SK-N-SH treated with all-trans-retinoic acid at 6 μM for 48 hours (cell line): ENCODE data around the gene BCDIN3D.

ENCODE experiments used
- ATAC-seq: fragments of 200-7000 bp; cut with Tn5 transposase; 3 replicates; pipeline ENCODE4 v1.9.1; 2020; ENCODE audit warnings: mild to moderate bottlenecking, moderate library complexity
- ARNTL ChIP-seq: fragments of 450-650 bp; formaldehyde crosslinking; IDR thresholded peaks from 2 replicates; pipeline ENCODE4 v1.5.0; 2020; ENCODE audit warnings: low read depth, mild to moderate bottlenecking, moderate library complexity, borderline replicate concordance
- BACH2 ChIP-seq: fragments of 250-450 bp; sonication (Bioruptor Pico); IDR thresholded peaks from 2 replicates; pipeline ENCODE4 v1.9.0; 2021; ENCODE audit warnings: mild to moderate bottlenecking, borderline replicate concordance
- CREB5 ChIP-seq: fragments of 250-450 bp; sonication (Bioruptor Pico); IDR thresholded peaks from 2 replicates; pipeline ENCODE4 v1.5.1; 2020; ENCODE audit warnings: low read depth, mild to moderate bottlenecking, moderate library complexity
- CSDC2 ChIP-seq: fragments of 250-450 bp; sonication (Bioruptor Pico); IDR thresholded peaks from 2 replicates; pipeline ENCODE4 v1.5.0; 2020; ENCODE audit warnings: mild to moderate bottlenecking, moderate library complexity
- GLIS3 ChIP-seq: fragments of 250-450 bp; sonication (Bioruptor Pico); IDR thresholded peaks from 2 replicates; pipeline ENCODE4 v1.5.0; 2020; ENCODE audit warnings: mild to moderate bottlenecking, moderate library complexity
- ISL1 ChIP-seq: fragments of 250-450 bp; sonication (Bioruptor Pico); IDR thresholded peaks from 2 replicates; pipeline ENCODE4 v2.1.2; 2022; ENCODE audit warnings: mild to moderate bottlenecking, moderate library complexity
- OSR1 ChIP-seq: fragments of 250-450 bp; sonication (Bioruptor Pico); IDR thresholded peaks from 2 replicates; pipeline ENCODE4 v1.8.0; 2022; ENCODE audit warnings: moderate library complexity, mild to moderate bottlenecking, inconsistent platforms
- PPARA ChIP-seq: fragments of 250-450 bp; sonication (Bioruptor Pico); IDR thresholded peaks from 2 replicates; pipeline ENCODE4 v1.5.0; 2020; ENCODE audit warnings: mild to moderate bottlenecking, borderline replicate concordance
- RARB ChIP-seq: fragments of 250-450 bp; sonication (Bioruptor Pico); IDR thresholded peaks from 2 replicates; pipeline ENCODE4 v1.8.0; 2021; ENCODE audit warnings: mild to moderate bottlenecking, moderate library complexity
- SNAI2 ChIP-seq: fragments of 250-450 bp; sonication (Bioruptor Pico); IDR thresholded peaks from 2 replicates; pipeline ENCODE4 v1.5.0; 2020; ENCODE audit warnings: mild to moderate bottlenecking, moderate library complexity
- TCF4 ChIP-seq: fragments of 250-450 bp; sonication (Bioruptor Pico); IDR thresholded peaks from 2 replicates; pipeline ENCODE4 v1.8.0; 2021; ENCODE audit warnings: mild to moderate bottlenecking, moderate library complexity, borderline replicate concordance
- TOX ChIP-seq: fragments of 250-450 bp; sonication (Bioruptor Pico); IDR thresholded peaks from 2 replicates; pipeline ENCODE4 v1.8.0; 2021; ENCODE audit warnings: mild to moderate bottlenecking, moderate library complexity, borderline replicate concordance
- TSHZ2 ChIP-seq: fragments of 250-450 bp; sonication (Bioruptor Pico); IDR thresholded peaks from 2 replicates; pipeline ENCODE4 v1.5.0; 2020; ENCODE audit warnings: mild to moderate bottlenecking, moderate library complexity
- ZC3H10 ChIP-seq: fragments of 250-450 bp; sonication (Bioruptor Pico); IDR thresholded peaks from 2 replicates; pipeline ENCODE4 v1.5.1; 2021; ENCODE audit warnings: mild to moderate bottlenecking, moderate library complexity
- ZFP30 ChIP-seq: fragments of 450-650 bp; formaldehyde crosslinking; IDR thresholded peaks from 2 replicates; pipeline ENCODE4 v1.5.0; 2022; ENCODE audit warnings: mild to moderate bottlenecking, moderate library complexity
- ZNF565 ChIP-seq: fragments of 450-650 bp; formaldehyde crosslinking; conservative IDR thresholded peaks from 2 replicates; pipeline ENCODE4 v1.5.0; 2020; ENCODE audit warnings: low read depth, mild to moderate bottlenecking, moderate library complexity
- ZNF70 ChIP-seq: fragments of 450-650 bp; formaldehyde crosslinking; IDR thresholded peaks from 2 replicates; pipeline ENCODE4 v1.5.0; 2020; ENCODE audit warnings: mild to moderate bottlenecking, moderate library complexity
- ZNF8 ChIP-seq: fragments of 450-650 bp; formaldehyde crosslinking; IDR thresholded peaks from 2 replicates; pipeline ENCODE4 v1.5.0; 2020; ENCODE audit warnings: mild to moderate bottlenecking, moderate library complexity
- TF ChIP-seq, protein P1 (sequence below): fragments of 250-450 bp; sonication (Bioruptor Pico); IDR thresholded peaks from 2 replicates; pipeline ENCODE4 v1.5.1; 2021; ENCODE audit warnings: mild to moderate bottlenecking, moderate library complexity
- TF ChIP-seq, protein P2 (sequence below): fragments of 250-450 bp; sonication (Bioruptor Pico); IDR thresholded peaks from 2 replicates; pipeline ENCODE4 v1.8.0; 2020; ENCODE audit warnings: mild to moderate bottlenecking, moderate library complexity, borderline replicate concordance
- TF ChIP-seq, protein P3 (sequence below): fragments of 250-450 bp; sonication (Bioruptor Pico); IDR thresholded peaks from 2 replicates; pipeline ENCODE4 v1.8.0; 2021; ENCODE audit warnings: low read depth, mild to moderate bottlenecking, moderate library complexity, borderline replicate concordance

The BCDIN3D gene

GRCh38 chr12:49874142-49874897 is 31.4 kb upstream of the BCDIN3D start:
- TF ChIP-seq TCF4 = no peak
- TF ChIP-seq, protein P1, sequence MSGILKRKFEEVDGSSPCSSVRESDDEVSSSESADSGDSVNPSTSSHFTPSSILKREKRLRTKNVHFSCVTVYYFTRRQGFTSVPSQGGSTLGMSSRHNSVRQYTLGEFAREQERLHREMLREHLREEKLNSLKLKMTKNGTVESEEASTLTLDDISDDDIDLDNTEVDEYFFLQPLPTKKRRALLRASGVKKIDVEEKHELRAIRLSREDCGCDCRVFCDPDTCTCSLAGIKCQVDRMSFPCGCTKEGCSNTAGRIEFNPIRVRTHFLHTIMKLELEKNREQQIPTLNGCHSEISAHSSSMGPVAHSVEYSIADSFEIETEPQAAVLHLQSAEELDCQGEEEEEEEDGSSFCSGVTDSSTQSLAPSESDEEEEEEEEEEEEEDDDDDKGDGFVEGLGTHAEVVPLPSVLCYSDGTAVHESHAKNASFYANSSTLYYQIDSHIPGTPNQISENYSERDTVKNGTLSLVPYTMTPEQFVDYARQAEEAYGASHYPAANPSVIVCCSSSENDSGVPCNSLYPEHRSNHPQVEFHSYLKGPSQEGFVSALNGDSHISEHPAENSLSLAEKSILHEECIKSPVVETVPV (CRISPR knock-in tag) = no peak
- TF ChIP-seq ARNTL (CRISPR knock-in tag) = no peak
- TF ChIP-seq OSR1 (CRISPR knock-in tag) = no peak
- no peak for TF ChIP-seq PPARA
- TF ChIP-seq ZC3H10 (CRISPR knock-in tag) = no peak
- TF ChIP-seq, protein P2, sequence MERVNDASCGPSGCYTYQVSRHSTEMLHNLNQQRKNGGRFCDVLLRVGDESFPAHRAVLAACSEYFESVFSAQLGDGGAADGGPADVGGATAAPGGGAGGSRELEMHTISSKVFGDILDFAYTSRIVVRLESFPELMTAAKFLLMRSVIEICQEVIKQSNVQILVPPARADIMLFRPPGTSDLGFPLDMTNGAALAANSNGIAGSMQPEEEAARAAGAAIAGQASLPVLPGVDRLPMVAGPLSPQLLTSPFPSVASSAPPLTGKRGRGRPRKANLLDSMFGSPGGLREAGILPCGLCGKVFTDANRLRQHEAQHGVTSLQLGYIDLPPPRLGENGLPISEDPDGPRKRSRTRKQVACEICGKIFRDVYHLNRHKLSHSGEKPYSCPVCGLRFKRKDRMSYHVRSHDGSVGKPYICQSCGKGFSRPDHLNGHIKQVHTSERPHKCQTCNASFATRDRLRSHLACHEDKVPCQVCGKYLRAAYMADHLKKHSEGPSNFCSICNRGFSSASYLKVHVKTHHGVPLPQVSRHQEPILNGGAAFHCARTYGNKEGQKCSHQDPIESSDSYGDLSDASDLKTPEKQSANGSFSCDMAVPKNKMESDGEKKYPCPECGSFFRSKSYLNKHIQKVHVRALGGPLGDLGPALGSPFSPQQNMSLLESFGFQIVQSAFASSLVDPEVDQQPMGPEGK = no peak
- TF ChIP-seq GLIS3 (CRISPR knock-in tag) = no peak
- TF ChIP-seq ZNF70 (CRISPR knock-in tag) = no peak
- no peak for TF ChIP-seq BACH2 (CRISPR knock-in tag)
- no peak for TF ChIP-seq CSDC2 (CRISPR knock-in tag)
- no peak for TF ChIP-seq ZNF565
- no peak for TF ChIP-seq SNAI2 (CRISPR knock-in tag)
- no peak for TF ChIP-seq CREB5 (CRISPR knock-in tag)
- TF ChIP-seq ZFP30 = no peak
- TF ChIP-seq RARB (CRISPR knock-in tag) = no peak
- TF ChIP-seq, protein P3, sequence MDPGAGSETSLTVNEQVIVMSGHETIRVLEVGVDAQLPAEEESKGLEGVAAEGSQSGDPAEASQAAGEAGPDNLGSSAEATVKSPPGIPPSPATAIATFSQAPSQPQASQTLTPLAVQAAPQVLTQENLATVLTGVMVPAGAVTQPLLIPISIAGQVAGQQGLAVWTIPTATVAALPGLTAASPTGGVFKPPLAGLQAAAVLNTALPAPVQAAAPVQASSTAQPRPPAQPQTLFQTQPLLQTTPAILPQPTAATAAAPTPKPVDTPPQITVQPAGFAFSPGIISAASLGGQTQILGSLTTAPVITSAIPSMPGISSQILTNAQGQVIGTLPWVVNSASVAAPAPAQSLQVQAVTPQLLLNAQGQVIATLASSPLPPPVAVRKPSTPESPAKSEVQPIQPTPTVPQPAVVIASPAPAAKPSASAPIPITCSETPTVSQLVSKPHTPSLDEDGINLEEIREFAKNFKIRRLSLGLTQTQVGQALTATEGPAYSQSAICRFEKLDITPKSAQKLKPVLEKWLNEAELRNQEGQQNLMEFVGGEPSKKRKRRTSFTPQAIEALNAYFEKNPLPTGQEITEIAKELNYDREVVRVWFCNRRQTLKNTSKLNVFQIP (CRISPR knock-in tag) = no peak
- no peak for TF ChIP-seq ISL1
- TF ChIP-seq TSHZ2 (CRISPR knock-in tag) = no peak
- no peak for TF ChIP-seq ZNF8 (CRISPR knock-in tag)
- no peak for ATAC-seq

DNA sequence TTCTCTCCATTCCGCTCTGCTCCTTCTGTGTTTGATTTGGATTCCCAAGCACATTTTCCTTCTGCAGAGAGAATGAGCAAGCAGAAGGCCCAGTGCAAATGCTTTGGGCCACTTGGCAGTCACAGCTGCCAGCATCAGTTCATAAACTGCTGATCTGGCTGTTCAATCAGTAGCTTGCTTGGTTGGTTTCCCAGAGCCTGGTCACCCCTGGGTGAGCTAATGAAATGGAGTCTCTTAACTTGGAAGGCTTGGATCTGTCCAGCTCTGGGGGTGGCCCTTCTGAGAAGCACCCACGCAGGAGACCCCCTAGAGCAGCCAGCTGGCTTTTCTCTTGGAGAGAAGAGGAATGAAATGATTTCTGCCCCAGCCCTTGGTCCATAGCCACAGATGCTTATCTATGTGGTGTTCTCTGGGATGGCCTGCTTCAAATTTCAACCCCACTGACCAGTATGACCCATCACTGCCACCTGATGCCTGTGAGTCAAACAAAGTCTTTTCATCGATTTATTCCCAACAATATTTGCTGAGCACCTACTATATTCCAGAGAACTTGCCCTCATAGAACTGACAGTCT is 30.5 kb upstream of the BCDIN3D start:
- TF ChIP-seq ZC3H10 (CRISPR knock-in tag) (no peak), CSDC2 (CRISPR knock-in tag) (no peak), ZNF8 (CRISPR knock-in tag) (no peak), TOX (CRISPR knock-in tag) (no peak), ISL1 (no peak), TCF4 (peak; percentile 12; the same call in 1 of the 2 replicates), PPARA (no peak)
- TF ChIP-seq, protein P3 (CRISPR knock-in tag) = no peak
- TF ChIP-seq, protein P1 (CRISPR knock-in tag) = no peak
- no peak for ATAC-seq
